ENCODE results near the gene LRRC59.

The LRRC59 gene

DNA sequence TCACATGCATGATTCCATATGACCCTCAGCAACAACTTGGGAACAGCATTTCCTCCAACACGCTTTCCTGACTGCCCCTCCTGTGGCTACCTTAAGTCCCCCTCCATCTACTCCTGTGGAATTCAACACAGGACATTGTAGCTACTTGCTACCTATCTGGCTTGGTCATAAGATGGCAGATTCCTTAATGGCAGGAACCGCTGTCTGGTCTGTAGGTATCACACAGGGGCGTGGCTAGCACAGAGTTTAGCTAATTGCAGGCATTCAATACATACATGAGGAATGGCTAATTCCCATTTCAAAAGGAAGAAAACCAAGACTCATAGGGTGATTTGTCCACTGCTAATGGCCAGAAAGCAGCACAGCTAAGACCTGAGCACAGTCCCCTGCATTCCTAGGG, 8.6 kb downstream of the LRRC59 start:
- no peak for DNase-seq (ENCODE audit: low read depth in 3 of 3)

DNA sequence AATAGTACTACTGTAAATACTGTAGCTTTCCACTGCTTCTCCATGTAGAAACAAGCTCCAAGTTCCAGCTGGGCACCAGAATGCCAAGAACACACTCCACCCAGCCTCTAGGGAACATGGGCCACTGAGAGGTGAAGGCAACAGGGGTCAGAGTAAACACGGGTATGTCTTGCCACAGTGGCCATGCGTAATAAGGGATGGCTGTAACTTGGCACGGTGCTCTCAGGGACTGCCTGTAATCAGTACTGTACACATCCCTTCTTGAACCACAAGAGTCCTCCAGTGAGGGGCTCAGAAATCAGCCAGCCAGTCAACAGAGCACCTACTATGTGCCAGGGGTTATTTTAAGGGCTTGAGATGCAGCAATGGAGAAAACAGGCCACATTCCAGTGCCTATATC, 10.8 kb downstream of the LRRC59 start:
- no peak for DNase-seq (ENCODE audit: low read depth in 3 of 3)

DNA sequence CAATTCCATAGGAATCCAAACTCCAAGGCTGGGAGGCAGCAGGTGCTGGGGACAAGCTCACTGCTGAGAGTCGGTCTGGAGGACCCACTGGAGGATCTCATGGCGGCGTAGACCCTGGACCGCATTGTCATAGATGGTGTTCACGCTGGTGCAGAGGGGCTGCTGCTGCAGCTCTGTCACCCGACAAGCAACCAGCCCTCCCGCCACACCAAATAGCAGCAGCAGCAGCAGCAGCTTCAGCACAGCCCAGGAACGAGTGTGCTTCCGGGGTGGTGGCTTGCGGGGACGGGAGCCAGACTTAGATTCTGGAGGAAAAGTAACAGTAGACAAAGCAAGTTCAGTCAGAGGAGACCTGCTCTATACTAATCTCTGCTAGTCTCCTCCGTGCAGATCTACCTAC, 14.4 kb downstream of the LRRC59 start:
- DNase-seq (ENCODE audit: low read depth in 3 of 3) = no peak

- DNase-seq (ENCODE audit: low read depth in 3 of 3) = no peak
Measured at GRCh38 chr17:50381920-50382319, 15.4 kb downstream of the LRRC59 start.

GRCh38 chr17:50381260-50381815, 16.0 kb downstream of the LRRC59 start:
- no peak for DNase-seq (ENCODE audit: low read depth in 3 of 3)

- no peak for DNase-seq (ENCODE audit: low read depth in 3 of 3)
Measured at GRCh38 chr17:50380369-50381259, 16.7 kb downstream of the LRRC59 start.

- no peak for DNase-seq (ENCODE audit: low read depth in 3 of 3)
Measured at GRCh38 chr17:50379351-50380132, 17.8 kb downstream of the LRRC59 start.

GRCh38 chr17:50375858-50376538, 21.3 kb downstream of the LRRC59 start:
- no peak for DNase-seq (ENCODE audit: low read depth in 3 of 3)

DNA sequence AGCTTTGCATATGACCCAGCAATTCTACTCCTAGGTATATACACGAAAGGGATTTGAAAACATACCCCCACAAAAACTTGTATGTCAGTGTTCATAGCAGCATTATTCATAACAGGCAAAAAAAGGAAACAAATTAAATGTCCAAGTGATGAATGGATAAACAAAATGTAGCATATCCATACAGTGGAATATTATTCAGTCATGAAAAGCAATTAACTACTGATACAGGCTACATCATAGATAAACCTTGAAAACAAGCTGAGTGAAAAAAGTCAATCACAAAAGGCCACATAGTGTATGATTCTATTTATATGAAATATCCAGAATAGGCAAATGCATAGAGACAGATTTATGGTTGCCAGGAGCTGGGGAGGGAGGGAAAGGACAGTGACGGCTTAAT, 23.6 kb downstream of the LRRC59 start:
- no peak for DNase-seq (ENCODE audit: low read depth in 3 of 3)

DNA sequence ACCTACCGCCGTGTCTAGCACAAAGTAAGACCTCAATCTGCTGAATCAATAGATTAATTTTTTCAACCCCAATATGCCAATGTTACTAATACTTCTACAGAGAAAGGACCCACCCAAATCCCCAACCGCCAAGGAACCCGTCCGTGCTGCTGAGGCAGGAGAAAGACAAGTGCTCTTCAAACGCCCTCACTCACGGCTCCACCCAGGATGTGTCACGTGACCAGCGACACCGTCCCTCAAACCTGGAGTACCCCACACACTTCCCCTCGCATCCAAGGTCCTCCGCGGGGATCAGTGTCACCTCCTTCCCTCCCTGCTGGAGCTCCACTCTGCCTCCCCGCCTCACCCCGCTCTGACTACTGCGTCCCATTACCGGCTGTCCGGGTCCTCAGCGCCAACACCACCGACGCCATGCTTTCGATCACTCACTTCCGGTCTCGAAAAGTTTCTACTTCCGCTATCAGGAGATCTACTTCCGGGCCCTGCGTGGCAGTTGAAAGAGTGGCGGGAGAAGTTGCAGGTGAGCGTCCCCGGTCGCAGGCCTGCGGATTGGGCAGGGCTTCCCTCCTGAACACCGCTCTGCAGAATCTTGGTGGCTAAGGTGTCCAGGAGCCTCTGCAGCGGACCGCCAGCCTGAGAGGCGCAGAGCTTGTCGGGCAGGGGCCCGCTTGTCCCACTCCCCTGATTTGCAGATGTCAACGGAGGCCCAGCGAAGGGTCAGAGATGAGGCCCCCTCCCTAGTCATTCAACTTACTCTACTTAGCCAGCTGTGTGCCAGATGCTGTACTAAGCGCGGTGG, 24.4 kb downstream of the LRRC59 start, which contains the start of the genes EME1 and MRPL27:
TSS of gene EME1 (plus strand) at position 472 of the 799 bp plus-strand sequence. CDS start 1,980 bp downstream, outside the sequence.
TSS of gene MRPL27 (minus strand) at position 427 of the 799 bp plus-strand sequence. CDS start at position 413, 14 bp downstream.
- DNase-seq (ENCODE audit: low read depth in 3 of 3) = peak; percentile 67 to 82 (median 69)

- DNase-seq (ENCODE audit: low read depth in 3 of 3) = no peak
Measured at GRCh38 chr17:50372222-50372757, 25.0 kb downstream of the LRRC59 start.

DNA sequence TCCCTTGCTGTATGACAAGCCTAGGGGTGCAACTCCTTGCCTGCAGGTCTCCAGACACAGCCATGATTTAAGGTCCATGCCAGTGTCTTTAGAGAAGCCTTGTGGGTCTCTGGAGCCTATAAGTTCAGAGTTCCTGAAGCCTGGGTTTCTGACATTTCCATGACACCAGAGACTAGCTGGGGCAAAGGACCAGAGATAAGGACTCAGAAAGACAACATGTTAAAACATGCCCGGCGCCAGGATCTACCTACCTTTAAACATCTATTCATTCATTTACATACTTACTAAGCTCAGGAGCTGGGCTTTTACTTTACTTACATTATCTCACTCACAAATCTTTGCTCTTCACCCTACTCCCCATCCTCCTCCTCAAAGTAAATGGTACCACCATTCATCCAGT, 25.8 kb downstream of the LRRC59 start:
- DNase-seq (ENCODE audit: low read depth in 3 of 3) = no peak

DNA sequence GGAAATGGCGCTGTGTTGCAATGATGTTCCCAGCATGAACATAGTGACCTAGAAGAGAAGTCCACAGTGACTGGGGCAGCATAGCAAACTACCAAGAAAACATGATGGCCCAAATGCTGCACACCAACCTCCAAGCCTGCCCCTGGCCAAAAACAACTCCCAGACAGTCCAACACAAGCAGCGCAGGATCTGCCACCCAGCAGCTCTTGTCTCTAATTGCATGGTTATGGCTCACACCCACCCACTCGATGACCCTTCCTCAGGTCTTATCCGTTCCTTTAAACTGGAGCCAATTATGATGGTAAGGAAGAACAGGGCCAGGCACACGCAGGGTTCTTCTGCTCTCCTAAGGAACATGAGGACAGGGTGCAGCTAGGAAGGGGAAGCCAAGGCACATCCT, 27.3 kb downstream of the LRRC59 start:
- no peak for DNase-seq (ENCODE audit: low read depth in 3 of 3)

DNA sequence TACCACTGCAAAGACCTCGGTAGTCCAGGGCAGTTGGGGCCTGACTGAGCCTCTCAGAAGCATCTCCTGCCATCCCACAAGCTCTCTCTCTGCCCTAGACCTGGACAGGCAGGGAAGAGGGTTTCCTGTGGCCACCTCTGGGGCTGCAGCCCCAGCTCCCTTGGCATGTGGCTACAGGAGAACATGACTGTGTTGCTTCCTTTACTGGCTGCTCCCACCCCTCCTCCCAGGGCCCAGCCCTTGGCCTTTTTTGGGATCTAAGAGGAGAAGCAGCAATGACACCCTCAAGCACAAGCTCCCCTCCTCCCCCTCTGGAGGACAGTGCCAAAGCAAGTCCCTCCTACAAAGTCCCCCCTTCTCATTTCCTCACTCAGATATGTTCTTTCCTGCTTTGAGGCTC, 29.9 kb downstream of the LRRC59 start:
- no peak for DNase-seq (ENCODE audit: low read depth in 3 of 3)

GRCh38 chr17:50365649-50366393, 31.5 kb downstream of the LRRC59 start:
- DNase-seq (ENCODE audit: low read depth in 3 of 3) = no peak

DNA sequence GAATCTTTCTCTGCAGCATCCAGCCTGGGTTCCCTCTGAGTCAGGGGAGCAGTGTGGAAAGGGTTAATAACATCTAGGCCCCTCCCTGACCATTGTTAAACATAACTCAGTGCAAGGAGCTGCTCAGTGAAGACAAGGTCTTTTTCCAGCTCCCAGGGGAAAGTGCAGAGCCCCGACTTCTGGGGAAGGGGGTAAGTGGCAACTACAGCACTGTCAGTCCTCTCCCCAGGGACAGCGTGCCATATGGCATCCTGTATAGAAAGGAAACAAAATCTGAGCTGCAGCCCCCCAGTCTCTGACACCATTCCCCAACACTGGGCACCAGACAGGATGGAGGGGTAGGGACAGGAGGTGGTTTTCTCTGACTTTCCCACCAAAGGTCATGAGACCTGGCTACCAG, 32.2 kb downstream of the LRRC59 start:
- DNase-seq (ENCODE audit: low read depth in 3 of 3) = no peak

DNA sequence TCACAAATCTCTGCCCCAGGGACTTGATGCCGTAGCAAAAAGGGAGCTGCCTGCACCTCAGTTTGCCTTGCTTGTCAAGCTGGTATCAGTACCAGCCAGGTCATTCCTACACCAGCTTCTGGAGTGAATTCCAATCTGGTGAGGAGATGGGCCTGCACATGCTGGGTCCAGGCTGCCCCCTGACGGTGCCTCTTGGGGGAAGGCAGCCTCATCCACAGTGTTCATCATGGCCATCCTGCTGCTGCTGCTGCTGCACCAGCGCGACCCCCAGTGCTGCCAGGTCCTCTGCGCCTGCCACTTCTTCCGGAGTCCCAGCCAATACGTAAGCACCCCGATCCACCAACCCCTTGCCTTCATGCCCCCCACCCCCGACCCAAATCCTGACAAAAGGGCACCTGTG, 32.6 kb downstream of the LRRC59 start:
- DNase-seq (ENCODE audit: low read depth in 3 of 3) = no peak

GRCh38 chr17:50364061-50364458, 33.3 kb downstream of the LRRC59 start:
- DNase-seq (ENCODE audit: low read depth in 3 of 3) = no peak

DNA sequence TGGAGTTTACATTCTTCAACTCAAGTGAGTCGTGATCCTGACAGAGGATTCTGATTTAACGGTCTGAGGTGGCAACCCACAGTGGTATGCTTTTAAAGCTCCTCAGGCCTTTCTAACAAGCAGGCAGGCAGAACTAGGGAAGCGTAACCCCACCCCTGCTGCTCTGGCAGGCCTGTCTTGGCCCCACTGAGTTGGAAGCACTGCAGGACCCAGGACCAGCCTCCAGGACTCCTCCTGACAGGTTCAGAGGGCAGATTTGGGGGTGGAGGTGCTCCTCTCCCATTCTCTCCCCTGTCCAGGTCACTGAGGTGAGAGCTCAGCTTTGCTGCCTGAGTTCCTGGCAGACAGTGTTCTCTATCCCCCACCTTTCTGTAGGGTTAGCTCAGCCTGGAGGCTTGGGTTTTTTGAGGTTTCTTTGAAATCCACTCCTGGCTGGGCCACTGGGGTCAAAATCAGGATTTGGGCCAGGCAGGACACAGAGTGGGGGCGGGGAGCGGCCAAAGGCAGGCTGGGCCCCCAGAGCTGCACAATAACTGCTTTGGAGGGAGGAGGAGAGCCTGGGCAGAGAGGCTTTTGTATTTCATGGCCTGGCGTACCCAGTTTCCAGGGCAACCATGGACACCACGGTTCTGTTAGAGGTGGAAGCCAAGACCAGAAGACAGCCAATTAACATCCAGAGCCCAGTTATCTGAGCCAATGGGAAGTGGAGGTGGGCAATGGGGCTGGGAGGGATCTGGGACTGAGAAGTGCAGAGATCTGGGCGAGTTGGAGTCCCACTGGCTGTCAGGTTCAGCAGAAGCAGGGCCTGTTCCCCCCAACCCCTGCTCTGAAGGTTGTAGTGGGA, 33.9 kb downstream of the LRRC59 start:
- no peak for DNase-seq (ENCODE audit: low read depth in 3 of 3)
